LHCN-M2 (cell line): ENCODE results near the gene UNC13D. TPM values are rescaled to one million over a fixed set of nuclear protein-coding genes. Genes with fewer than 3 reads are reported as not detected.
"Not testable (repeated sequence)": the region's sequence is repeated elsewhere in the genome, so short reads cannot be mapped to it uniquely, and the experiment has no call there.

ENCODE experiments used
- DNase-seq: peaks from one replicate; pipeline ENCODE4 v3.0.0-alpha.2; 2012; ENCODE audit warnings: low read depth
- polyA plus RNA-seq: library from polyadenylated mRNA; unstranded; fragments of >200 nt; gene quantifications from one replicate; pipeline ENCODE4 v1.2.1, GENCODE V29; 2012; ENCODE audit warnings: missing spikeins
- total RNA-seq: library from RNA; depleted of rRNA; stranded (reverse); fragments of >200 nt; gene quantifications from 2 replicates; pipeline ENCODE4 v1.2.3, GENCODE V29; 2014; rRNA removed

UNC13D gene
- 0.69 and 0.71 TPM in 2 replicates for total RNA-seq
- 0.49 TPM for polyA plus RNA-seq

- no peak for DNase-seq
Observed at GRCh38 chr17:75843577-75844529, at the start of gene UNC13D. Gene UNC13D, minus strand, starts transcription at chr17:75844404. Its CDS starts 67 bp downstream, at chr17:75844337.

- DNase-seq = no peak
Observed at GRCh38 chr17:75893305-75894048, 49.3 kb upstream of the UNC13D start.

GRCh38 chr17:75892556-75893224, 48.5 kb upstream of the UNC13D start:
- no peak for DNase-seq

DNA sequence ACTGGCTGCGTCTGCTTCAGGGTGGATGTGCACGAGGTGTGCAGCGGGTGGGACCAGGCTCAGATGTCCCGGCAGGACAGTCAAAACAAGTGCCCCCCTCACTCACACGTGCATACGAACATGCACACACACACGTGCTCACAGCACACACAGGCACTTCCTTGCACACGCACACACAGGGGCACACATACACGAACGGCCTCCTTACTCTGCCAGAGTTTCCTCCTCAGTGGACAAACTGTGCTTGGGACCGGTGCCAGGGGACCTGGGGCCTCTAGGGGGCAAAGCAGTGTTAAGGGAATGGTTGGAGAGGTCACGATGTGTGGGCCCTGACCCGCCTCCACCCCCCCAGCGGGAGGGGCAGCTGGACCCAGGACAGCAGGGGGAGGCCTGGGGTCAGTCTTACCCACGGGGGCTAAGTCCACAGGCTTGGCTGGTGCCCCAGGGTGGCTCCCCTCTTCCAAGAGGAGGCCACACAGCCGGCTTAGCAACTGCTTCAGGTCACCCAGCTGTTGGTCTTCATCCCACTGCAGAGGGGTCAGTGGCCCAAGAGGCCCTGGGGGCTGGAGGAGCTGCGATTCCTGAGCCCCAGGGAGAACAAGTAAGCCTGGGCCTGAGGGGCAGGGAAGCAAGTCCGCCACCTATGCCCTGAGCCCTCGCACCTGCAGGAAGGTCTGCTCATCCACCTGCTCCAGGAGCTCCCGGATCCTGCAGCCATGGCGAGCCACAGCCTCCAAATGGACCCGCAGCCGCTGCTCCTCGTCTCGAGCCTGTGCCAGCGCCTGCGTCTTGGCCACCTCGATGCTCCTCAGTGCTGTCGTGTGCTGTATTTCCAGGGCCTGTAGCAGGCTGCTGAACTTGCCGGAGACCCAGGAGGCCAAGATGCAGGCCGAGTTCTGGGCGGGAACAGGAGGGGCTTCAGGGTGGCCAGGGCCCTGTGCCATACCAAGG, 47.7 kb upstream of the UNC13D start:
- no peak for DNase-seq

DNA sequence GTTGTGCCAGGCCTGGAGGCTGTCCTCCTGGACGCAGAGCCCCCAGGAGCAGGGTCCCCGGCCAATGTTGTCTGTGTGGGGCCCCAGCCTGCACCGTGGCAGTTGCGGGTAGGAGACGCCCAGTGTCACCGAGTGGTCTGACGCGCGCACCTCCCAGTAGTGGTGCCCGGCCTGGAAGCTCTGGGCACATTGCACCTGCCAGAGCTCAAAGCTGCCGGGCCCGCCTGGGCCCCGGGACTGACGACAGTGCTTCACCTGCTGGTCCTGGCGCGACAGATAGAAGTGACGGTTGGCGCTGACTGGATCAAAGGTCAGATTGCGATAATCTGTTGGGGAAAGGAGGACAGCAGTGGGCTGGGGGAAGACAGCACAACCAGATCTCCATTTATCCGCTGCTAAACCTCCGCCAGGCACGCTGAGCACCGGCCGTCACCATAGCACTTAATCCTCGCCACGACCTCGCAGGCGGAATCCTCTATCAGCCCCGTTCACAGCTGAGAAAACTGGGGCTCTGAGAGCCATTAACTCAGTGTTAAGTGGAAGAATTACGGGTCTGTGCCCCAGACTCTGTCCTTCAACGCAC, 46.9 kb upstream of the UNC13D start:
- no peak for DNase-seq

DNA sequence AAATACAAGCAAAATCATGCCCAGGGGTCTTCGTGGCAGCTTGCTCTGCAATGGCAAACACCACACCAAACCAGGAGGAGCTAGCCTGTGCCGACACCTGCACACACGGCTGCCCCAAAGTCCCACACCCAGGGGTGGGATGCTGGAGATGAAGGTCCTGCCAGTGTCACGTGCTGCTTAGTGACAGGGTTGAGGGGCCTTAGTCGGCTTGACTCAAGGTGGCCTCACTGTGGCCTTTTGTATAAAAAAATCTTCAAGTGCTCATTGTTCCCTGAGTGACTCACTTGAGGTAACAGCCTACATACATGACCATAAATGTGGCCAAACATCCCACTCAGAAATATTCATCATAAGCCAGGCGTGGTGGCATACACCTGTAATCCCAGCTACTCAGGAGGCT, 45.2 kb upstream of the UNC13D start:
- no peak for DNase-seq

DNA sequence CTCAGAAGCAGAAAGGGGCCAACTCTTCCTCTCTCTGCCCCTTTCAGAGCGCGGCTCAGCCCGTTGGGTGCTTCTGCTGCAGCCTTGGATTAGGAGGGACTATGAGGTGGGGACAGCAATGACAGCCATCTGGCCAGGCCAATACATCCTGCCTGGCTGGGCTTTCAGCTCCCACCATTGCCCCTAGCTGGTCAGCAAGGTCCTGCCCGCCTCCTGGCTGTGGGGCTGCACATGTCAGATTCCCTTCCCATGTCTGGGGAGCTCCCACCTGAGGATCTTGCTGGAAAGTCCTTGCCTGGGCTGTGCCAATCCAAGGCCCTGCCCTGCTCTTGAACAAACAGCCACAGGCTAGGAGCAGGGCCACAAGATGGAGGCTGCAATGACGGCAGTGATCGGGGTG, 44.3 kb upstream of the UNC13D start:
- DNase-seq = no peak

DNA sequence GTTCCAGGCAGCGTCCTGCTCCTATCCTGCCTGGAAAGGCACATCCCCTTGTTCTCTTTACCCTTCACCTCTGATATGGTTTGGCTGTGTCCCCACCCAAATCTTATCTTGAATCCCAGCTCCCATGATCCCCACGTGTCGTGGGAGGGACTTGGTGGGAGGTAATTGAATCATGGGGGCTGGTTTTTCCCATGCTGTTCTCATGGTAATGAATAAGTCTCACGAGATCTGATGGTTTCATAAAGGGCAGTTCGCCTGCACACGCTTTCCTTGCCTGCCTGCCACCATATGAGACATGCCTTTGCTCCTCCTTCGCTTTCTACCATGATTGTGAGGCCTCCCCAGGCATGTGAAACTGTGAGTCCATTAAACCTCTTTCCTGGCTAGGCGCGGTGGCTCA, 41.7 kb upstream of the UNC13D start:
- not testable (repeated sequence) for DNase-seq

- no peak for DNase-seq
Observed at GRCh38 chr17:75885431-75885830, 41.2 kb upstream of the UNC13D start.

- DNase-seq = no peak
Observed at GRCh38 chr17:75881678-75882454, 37.7 kb upstream of the UNC13D start.

GRCh38 chr17:75880266-75880665, 36.1 kb upstream of the UNC13D start:
- DNase-seq = no peak

DNA sequence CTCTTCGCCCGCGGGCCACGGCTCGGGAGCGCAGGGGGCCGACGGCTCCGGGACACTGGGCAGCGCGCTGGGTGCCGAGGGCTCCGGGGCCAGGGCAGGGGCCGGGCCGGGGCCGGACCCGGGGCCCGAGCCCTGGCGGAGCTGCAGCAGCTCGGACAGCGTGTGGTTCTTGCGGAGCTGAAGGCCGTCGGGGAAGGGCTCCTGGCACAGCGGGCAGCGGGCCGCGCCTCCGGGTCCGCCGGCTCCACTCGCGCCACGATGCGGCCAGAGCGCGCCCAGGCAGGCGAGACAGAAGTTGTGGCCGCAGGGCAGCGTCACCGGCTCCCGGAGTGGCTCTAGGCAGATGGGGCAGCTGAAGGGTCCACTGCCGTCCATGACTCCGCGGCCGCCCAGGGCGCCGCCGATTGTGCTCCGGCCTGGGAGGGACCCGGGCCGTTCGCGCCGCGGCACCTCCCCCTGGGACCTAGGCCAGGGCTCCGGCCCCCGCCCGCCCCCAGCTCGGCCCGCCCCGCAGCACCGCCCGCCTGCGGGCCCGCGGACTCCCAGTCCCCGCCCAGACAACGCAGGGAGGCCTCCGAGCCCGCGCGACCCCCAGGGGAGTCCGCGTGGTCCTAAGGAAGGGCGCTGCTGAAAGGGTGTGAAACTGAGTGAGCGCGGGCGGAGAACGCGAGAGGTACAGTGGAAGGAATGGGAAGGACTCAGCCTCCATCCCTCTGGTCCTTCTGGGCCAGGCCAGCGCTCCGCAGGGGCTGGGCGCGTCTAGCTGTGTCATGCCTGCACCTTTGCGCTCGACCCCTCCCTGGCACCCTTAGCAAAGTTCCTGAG, 34.2 kb upstream of the UNC13D start, which contains the start of gene TRIM47:
Gene TRIM47 (minus strand): TSS at position 408 of the 825 bp plus-strand sequence. CDS start 33 bp downstream, at position 375.
- DNase-seq = peak; percentile 50

GRCh38 chr17:75877752-75878173, 33.6 kb upstream of the UNC13D start:
- DNase-seq = peak; percentile 53

DNA sequence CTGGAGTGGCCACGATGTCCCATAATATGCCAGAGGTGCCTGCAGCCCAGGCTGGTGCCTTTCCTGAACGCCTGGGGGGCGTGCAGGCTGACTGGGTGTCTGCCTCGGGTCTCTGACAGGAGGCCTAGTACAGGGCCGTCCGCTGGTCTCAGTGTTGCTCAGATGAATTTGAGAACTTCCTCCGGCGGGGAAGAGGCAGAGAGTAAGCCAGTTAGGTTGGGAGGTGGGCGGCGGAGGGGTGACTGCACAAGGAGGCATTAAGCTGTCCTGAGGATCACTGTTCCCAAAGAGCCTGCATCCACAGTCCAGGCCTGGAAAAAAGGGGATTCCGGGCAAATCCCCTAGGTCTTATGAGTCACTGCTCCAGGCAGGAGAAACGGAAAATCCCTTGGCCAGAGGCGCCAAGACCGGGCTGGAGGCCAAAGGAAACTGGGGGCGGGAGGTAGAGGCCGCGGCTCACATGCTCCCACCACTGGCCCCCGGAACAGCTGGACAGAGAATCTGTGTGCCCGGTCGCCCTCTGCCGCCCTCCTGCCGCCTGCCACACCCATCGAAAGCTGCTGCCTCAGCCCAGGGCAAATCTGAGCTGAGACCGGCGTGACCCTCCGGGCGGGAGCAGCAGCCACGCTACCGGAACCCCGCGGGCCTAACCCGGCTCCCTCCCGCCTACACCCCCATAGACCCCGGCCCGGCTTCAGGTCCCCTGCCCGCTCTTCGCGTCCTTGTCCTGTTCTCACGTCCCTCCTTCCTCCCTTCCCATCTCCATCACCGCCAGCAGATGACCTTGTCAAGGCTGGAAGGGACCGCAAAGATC, 32.9 kb upstream of the UNC13D start:
- DNase-seq = peak; percentile 97

DNA sequence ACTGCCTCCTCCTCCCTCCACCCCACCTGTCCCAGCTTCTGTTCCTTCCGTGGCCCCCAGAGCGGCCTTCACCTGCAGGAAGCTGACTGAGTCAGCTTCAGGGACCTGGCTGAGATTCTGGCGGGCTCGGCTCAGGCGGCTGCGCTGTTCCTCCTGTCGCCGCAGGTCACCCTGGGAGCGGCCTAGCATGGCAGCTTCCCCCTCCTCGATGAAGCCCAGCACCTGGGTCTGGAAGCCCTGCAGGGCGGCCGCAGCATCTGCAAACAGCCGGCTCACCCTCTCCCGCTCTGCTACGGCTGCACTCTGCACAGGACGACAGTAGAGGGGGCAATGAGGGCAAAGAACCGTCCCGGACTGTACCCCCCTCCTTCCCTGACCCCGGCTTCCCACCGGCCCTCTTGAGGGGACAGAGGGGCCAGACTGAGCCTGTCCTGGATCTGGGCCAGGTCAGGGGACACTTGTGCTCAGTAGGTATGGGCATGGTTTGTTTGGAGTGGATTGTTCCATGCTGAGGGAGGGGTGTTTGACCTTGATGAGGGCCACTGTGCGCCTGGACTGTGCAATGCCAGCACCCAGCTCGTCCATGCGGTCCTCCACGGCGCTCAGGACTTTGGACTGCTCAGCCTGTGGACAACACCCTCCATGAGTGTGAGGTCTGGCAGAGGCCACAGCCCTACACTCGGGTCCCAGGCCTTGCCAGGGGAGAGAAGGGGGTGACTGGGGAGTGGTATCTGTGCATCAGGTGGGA, 32.2 kb upstream of the UNC13D start:
- no peak for DNase-seq

- no peak for DNase-seq
Observed at GRCh38 chr17:75875940-75876189, 31.7 kb upstream of the UNC13D start.
